Lung (tissue), 12 donors: ENCODE results near the gene RELT. TPM values are rescaled to one million over a fixed set of nuclear protein-coding genes. Genes with fewer than 3 reads are reported as not detected.

ENCODE experiments used
- ATAC-seq: fragments of 200-7000 bp; cut with Tn5 transposase; one replicate; pipeline ENCODE4 v1.9.1; 2020; ENCODE audit warnings: moderate number of reproducible peaks; ENCODE audit not compliant: insufficient read depth, low FRiP score
- DNase-seq, 3 donors: peaks; one replicate each; pipeline ENCODE4 v3.0.0-alpha.2; 2013 to 2017
- H3K27ac ChIP-seq, 2 donors: one replicate each; pipeline ENCODE4 v1.5.1; 2013; ENCODE audit warnings: mild to moderate bottlenecking in 2 of 2, moderate library complexity in 2 of 2, control low read depth in 1 of 2, inconsistent platforms in 1 of 2, low read depth in 1 of 2, low read length in 1 of 2
- H3K27me3 ChIP-seq, 3 donors: one replicate each; pipeline ENCODE4 v1.5.1; 2013; ENCODE audit warnings: low read length in 2 of 3; ENCODE audit not compliant: control insufficient read depth in 3 of 3, insufficient read depth in 3 of 3
- H3K36me3 ChIP-seq, 4 donors: one replicate each; pipeline ENCODE4 v1.5.1; 2013; ENCODE audit warnings: low read length in 4 of 4, mild to moderate bottlenecking in 1 of 4, moderate library complexity in 1 of 4; ENCODE audit not compliant: control insufficient read depth in 4 of 4, insufficient read depth in 4 of 4
- H3K4me1 ChIP-seq, 5 donors: one replicate each; pipeline ENCODE4 v1.5.1; 2013; ENCODE audit warnings: low read length in 5 of 5, mild to moderate bottlenecking in 2 of 5, moderate library complexity in 1 of 5; ENCODE audit not compliant: control insufficient read depth in 5 of 5, insufficient read depth in 5 of 5
- H3K4me3 ChIP-seq: one replicate; pipeline ENCODE4 v1.5.1; 2013; ENCODE audit warnings: mild to moderate bottlenecking, control low read depth, moderate library complexity
- H3K9ac ChIP-seq, 2 donors: one replicate each; pipeline ENCODE4 v1.5.1; 2013; ENCODE audit warnings: low read length in 2 of 2, control low read depth in 1 of 2; ENCODE audit not compliant: insufficient read depth in 1 of 2
- H3K9me3 ChIP-seq, 4 donors: one replicate each; pipeline ENCODE4 v1.5.1; 2013; ENCODE audit warnings: low read length in 3 of 4, mild to moderate bottlenecking in 1 of 4, moderate library complexity in 1 of 4; ENCODE audit not compliant: control insufficient read depth in 4 of 4, insufficient read depth in 3 of 4
- CTCF ChIP-seq: IDR thresholded peaks from 2 replicates; pipeline ENCODE4 v1.5.1; 2012; ENCODE audit warnings: mild to moderate bottlenecking; ENCODE audit errors: control extremely low read depth, extremely low read depth
- WGBS, 2 donors: extraction: QIAGEN DNeasy Blood & Tissue Kit; methylation state at CpG; one replicate each; pipeline ENCODE4 v1.1.7; 2013; 5-methylcytosine and 5-hydroxymethylcytosine counted together
- polyA plus RNA-seq, 2 donors: library from polyadenylated mRNA; stranded (reverse); fragments of 200-250 nt; gene quantifications; one replicate each; pipeline ENCODE4 v1.2.1, GENCODE V29; 2013
- total RNA-seq, 2 donors: library from RNA; depleted of rRNA in 1 of 2; stranded (reverse); fragments of >200 nt in 1 of 2; gene quantifications; one replicate each; pipeline ENCODE4 v1.2.1, GENCODE V29; 2014 to 2021
- donor health status: control.
- donor health status: control.
- donor health status: Bipolar disorder and iron deficiency.
- donor health status: healthy.
- donor health status: DM: yes; HTN: yes; CAD: no.

RELT gene
- total and polyA plus RNA-seq, 4 donors, result 6.0 to 25.4 (median 16.1) TPM

GRCh38 chr11:73383249-73384124 is 7.3 kb downstream of the RELT start:
- Histone ChIP-seq H3K27me3 (no peaks in the 10 kb centered on the region), H3K9me3 (no peaks in the 10 kb centered on the region), H3K27ac (peak overlapping the region in 1 of 2 donors; percentile 74), H3K4me3 (no peak overlapping the region), H3K9ac (no peak overlapping the region), H3K4me1 (peaks cover 0 to 43% (median 20%) of the 10 kb centered on the region in 5 donors), H3K36me3 (no peaks in the 10 kb centered on the region)
- peak in 2 of 3 donors; percentile 49 to 67 for DNase-seq
- TF ChIP-seq CTCF, result no peak
- WGBS, 2 donors, result 57 to 61% methylated on average over 9 of the region's 9 CpGs
- ATAC-seq, result no peak

GRCh38 chr11:73384125-73384441 is 7.9 kb downstream of the RELT start:
- Histone ChIP-seq H3K27me3 (no peaks in the 10 kb centered on the region), H3K4me3 (no peak overlapping the region), H3K36me3 (no peaks in the 10 kb centered on the region), H3K9me3 (no peaks in the 10 kb centered on the region), H3K4me1 (peaks cover 0 to 44% (median 26%) of the 10 kb centered on the region in 5 donors), H3K27ac (peak overlapping the region in 1 of 2 donors; percentile 74), H3K9ac (no peak overlapping the region)
- DNase-seq, result no peak
- ATAC-seq, result no peak
- WGBS, 2 donors, result 76 to 92% methylated on average over 7 of the region's 7 CpGs
- TF ChIP-seq CTCF, result no peak

GRCh38 chr11:73384531-73384871 is 8.3 kb downstream of the RELT start:
- Histone ChIP-seq H3K4me1 (peaks cover 0 to 44% (median 26%) of the 10 kb centered on the region in 5 donors), H3K9ac (no peak overlapping the region), H3K4me3 (no peak overlapping the region), H3K9me3 (no peaks in the 10 kb centered on the region), H3K36me3 (no peaks in the 10 kb centered on the region), H3K27me3 (no peaks in the 10 kb centered on the region), H3K27ac (peak overlapping the region in 1 of 2 donors; percentile 74)
- no peak for DNase-seq
- whole genome bisulfite sequencing, 2 donors, result 41 to 68% methylated on average over 4 of the region's 4 CpGs
- no peak for ATAC-seq
- TF ChIP-seq CTCF, result no peak
